Suprapubic skin (tissue), 4 donors: ENCODE measurements around the gene NMT2. TPM values are rescaled to one million over a fixed set of nuclear protein-coding genes. Genes with fewer than 3 reads are reported as not detected.
A peak's percentile ranks its signal among the peaks of the same experiment; 100 is the strongest.

ENCODE experiments used
- DNase-seq, 2 donors: peaks; one replicate each; pipeline ENCODE4 v3.0.0-alpha.2; 2019; ENCODE audit warnings: low spot score in 2 of 2
- H3K27ac ChIP-seq: fragments of 200-600 bp; sonication (generic); one replicate; pipeline ENCODE4 v1.5.1; 2019
- H3K27me3 ChIP-seq: fragments of 200-600 bp; sonication (generic); one replicate; pipeline ENCODE4 v1.5.1; 2019
- H3K36me3 ChIP-seq: fragments of 200-600 bp; sonication (generic); one replicate; pipeline ENCODE4 v1.5.1; 2019
- H3K4me1 ChIP-seq: fragments of 200-600 bp; sonication (generic); one replicate; pipeline ENCODE4 v1.5.1; 2019
- H3K4me3 ChIP-seq: fragments of 200-600 bp; sonication (generic); one replicate; pipeline ENCODE4 v1.5.1; 2019; ENCODE audit warnings: mild to moderate bottlenecking
- H3K9me3 ChIP-seq: fragments of 200-600 bp; sonication (generic); one replicate; pipeline ENCODE4 v1.5.1; 2019
- EP300 ChIP-seq: sonication (generic); formaldehyde crosslinking; IDR thresholded peaks from one replicate; pipeline ENCODE4 v1.6.1; 2017; ENCODE audit warnings: antibody characterized with exemption
- POLR2A ChIP-seq, 2 donors: fragments of 450-650 bp; IDR thresholded peaks; one replicate each; pipeline ENCODE4 v1.6.1; 2017; ENCODE audit warnings: antibody characterized with exemption in 2 of 2, mild to moderate bottlenecking in 2 of 2, moderate library complexity in 2 of 2
- POLR2AphosphoS5 ChIP-seq, 3 donors: sonication (generic); formaldehyde crosslinking; IDR thresholded peaks; one replicate each; pipeline ENCODE4 v1.6.1; 2017; ENCODE audit warnings: antibody characterized with exemption in 3 of 3
- WGBS: methylation state at CpG from one replicate; pipeline ENCODE4 v1.1.5; 2018; 5-methylcytosine and 5-hydroxymethylcytosine counted together
- total RNA-seq, 4 donors: library from RNA; depleted of rRNA; stranded (reverse); fragments of >200 nt; gene quantifications; one replicate each; pipeline ENCODE4 v1.1.0, GENCODE V29; 2016
- TF ChIP-seq, protein P1 (sequence below), 2 donors: fragments of 200-600 bp in 1 of 2; fragments of 450-650 bp in 1 of 2; sonication (generic) in 1 of 2; IDR thresholded peaks; one replicate each; pipeline ENCODE4 v1.5.1; 2016 to 2019; ENCODE audit warnings: antibody characterized with exemption in 2 of 2, mild to moderate bottlenecking in 1 of 2, moderate library complexity in 1 of 2

The NMT2 gene
- total RNA-seq, result 10 to 100 TPM; 14.1 to 25.5 (median 16.6) TPM

DNA sequence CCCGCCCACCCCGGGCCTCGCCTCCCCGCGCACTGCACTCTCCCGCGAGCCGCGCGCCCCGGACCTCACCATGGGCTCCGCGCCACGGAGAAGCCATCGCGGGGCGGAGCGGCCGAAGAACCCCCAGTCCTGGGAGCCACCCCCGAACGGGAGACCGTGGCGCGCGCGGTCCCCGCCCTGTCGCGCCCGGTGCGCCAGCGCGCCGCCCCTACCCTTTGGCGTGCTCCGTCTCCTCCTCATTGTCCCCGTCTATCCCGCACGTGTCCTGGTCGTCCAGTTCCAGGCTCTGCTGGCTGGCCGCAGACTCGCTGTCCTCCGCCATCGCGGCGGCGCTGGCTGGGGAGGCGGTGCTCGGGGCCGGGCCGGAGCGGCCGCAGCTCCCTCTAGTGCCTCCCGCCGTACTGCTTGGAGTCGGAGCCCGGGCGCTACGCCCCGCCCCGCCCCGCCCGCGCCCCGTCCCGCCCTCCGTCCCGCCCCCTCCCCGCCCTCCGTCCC is at the start of gene NMT2:
Gene NMT2 (minus strand): TSS at position 403 of the 495 bp plus-strand sequence. CDS start 81 bp downstream, at position 322.
- peak; percentile 81 to 91 for DNase-seq
- peaks cover 32% of the 10 kb centered on the region for H3K4me1 ChIP-seq

DNA sequence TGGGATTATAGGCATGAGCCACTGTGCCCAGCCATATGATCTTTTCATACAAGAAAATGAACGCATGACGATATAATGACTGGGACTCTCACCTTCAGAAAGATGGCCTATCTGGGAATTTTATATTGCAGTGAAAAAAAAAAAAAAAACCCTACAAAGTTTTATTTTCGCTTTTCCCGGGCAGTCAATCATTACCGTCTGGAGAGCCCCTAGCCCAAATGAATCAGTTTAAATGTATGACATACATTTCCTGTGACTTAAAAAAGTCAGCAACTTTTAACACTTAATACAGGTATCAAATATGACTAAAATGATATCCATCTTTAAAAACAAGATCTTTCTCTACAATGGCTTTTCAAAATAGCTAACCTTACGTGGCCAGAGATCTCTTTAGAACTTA is 48.2 kb upstream of the NMT2 start:
- no peaks in the 10 kb centered on the region for H3K4me1 ChIP-seq
- no peak overlapping the region for H3K4me3 ChIP-seq
- no peaks in the 10 kb centered on the region for H3K27me3 ChIP-seq
- 95% methylated on average over 6 of the region's 6 CpGs for WGBS
- TF ChIP-seq POLR2AphosphoS5 (IDR thresholded peaks at IDR 0.05), result no peak
- no peak for TF ChIP-seq EP300
- no peak for TF ChIP-seq POLR2A (IDR thresholded peaks at IDR 0.05)
- TF ChIP-seq, protein P1, sequence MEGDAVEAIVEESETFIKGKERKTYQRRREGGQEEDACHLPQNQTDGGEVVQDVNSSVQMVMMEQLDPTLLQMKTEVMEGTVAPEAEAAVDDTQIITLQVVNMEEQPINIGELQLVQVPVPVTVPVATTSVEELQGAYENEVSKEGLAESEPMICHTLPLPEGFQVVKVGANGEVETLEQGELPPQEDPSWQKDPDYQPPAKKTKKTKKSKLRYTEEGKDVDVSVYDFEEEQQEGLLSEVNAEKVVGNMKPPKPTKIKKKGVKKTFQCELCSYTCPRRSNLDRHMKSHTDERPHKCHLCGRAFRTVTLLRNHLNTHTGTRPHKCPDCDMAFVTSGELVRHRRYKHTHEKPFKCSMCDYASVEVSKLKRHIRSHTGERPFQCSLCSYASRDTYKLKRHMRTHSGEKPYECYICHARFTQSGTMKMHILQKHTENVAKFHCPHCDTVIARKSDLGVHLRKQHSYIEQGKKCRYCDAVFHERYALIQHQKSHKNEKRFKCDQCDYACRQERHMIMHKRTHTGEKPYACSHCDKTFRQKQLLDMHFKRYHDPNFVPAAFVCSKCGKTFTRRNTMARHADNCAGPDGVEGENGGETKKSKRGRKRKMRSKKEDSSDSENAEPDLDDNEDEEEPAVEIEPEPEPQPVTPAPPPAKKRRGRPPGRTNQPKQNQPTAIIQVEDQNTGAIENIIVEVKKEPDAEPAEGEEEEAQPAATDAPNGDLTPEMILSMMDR (IDR thresholded peaks at IDR 0.05), result no peak
- peaks cover 14% of the 10 kb centered on the region for H3K36me3 ChIP-seq
- H3K9me3 ChIP-seq, result no peaks in the 10 kb centered on the region
- H3K27ac ChIP-seq, result no peak overlapping the region
- no peak for DNase-seq

More for the DNA sequence above, at the start of gene NMT2:
- Histone ChIP-seq H3K27ac (peak within 1 kb of the TSS; percentile 90), H3K27me3 (no peaks in the 10 kb centered on the region), H3K4me3 (peak within 1 kb of the TSS; percentile 100), H3K36me3 (no peaks in the 10 kb centered on the region), H3K9me3 (no peaks in the 10 kb centered on the region)
- TF ChIP-seq EP300, result no peak
- TF ChIP-seq POLR2A (IDR thresholded peaks at IDR 0.05), result peak; percentile 46 to 78
- TF ChIP-seq POLR2AphosphoS5 (IDR thresholded peaks at IDR 0.05), result peak in 2 of 3 donors; percentile 68 to 69
- TF ChIP-seq, protein P1 (IDR thresholded peaks at IDR 0.05), result peak in 1 of 2 donors; percentile 65
- 2% methylated on average over 11 of the region's 70 CpGs for WGBS

GRCh38 chr10:15214237-15214636 is 45.7 kb upstream of the NMT2 start:
- Histone ChIP-seq H3K36me3 (peaks cover 14% of the 10 kb centered on the region), H3K27me3 (no peaks in the 10 kb centered on the region), H3K27ac (no peak overlapping the region), H3K4me1 (peaks cover 6% of the 10 kb centered on the region), H3K9me3 (no peaks in the 10 kb centered on the region), H3K4me3 (no peak overlapping the region)
- 95% methylated on average over 17 of the region's 17 CpGs for WGBS
- DNase-seq, result no peak
- TF ChIP-seq POLR2AphosphoS5 (IDR thresholded peaks at IDR 0.05) (no peak), EP300 (no peak), POLR2A (IDR thresholded peaks at IDR 0.05) (no peak)
- TF ChIP-seq, protein P1 (IDR thresholded peaks at IDR 0.05), result no peak

DNA sequence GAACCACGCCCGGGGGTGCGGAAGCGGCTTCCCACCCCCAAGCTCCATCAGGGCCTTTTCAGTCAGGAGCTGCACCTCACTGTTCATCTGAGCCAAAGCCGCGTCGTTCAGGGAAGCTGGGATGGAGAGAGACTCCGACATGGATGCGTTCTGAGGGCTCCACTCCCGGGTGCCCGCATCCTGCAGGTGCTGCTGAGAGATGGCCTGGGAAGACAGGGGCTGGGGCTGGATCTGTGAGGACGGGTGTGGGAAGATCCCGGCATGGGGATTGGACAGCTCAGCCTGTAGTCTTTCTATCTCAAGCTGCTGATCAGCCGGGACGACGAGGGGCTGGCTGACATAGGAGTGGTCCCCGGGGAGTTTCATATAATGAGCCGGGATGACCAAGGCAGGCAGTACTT is 45.0 kb upstream of the NMT2 start:
- TF ChIP-seq EP300, result no peak
- TF ChIP-seq POLR2A (IDR thresholded peaks at IDR 0.05), result no peak
- TF ChIP-seq, protein P1 (IDR thresholded peaks at IDR 0.05), result no peak
- no peak for TF ChIP-seq POLR2AphosphoS5 (IDR thresholded peaks at IDR 0.05)
- H3K4me1 ChIP-seq, result peaks cover 6% of the 10 kb centered on the region
- H3K27ac ChIP-seq, result no peak overlapping the region
- 96% methylated on average over 18 of the region's 18 CpGs for WGBS
- peaks cover 14% of the 10 kb centered on the region for H3K36me3 ChIP-seq
- H3K4me3 ChIP-seq, result no peak overlapping the region
- no peaks in the 10 kb centered on the region for H3K9me3 ChIP-seq
- no peak for DNase-seq
- no peaks in the 10 kb centered on the region for H3K27me3 ChIP-seq

- WGBS, result 88% methylated on average over 6 of the region's 6 CpGs
- TF ChIP-seq, protein P1 (IDR thresholded peaks at IDR 0.05), result no peak
- TF ChIP-seq POLR2AphosphoS5 (IDR thresholded peaks at IDR 0.05) (no peak), POLR2A (IDR thresholded peaks at IDR 0.05) (no peak), EP300 (no peak)
- H3K9me3 ChIP-seq, result no peaks in the 10 kb centered on the region
- H3K4me3 ChIP-seq, result no peak overlapping the region
- no peak for DNase-seq
- no peak overlapping the region for H3K27ac ChIP-seq
- H3K27me3 ChIP-seq, result no peaks in the 10 kb centered on the region
- H3K36me3 ChIP-seq, result peaks cover 14% of the 10 kb centered on the region
- H3K4me1 ChIP-seq, result peaks cover 6% of the 10 kb centered on the region
These were observed 43.0 kb upstream of the NMT2 start for GRCh38 chr10:15211464-15211979.
